Left ventricle myocardium superior (tissue), 1 donor: ENCODE measurements around the gene AHCTF1. TPM values are rescaled to one million over a fixed set of nuclear protein-coding genes. Genes with fewer than 3 reads are reported as not detected.
"Not testable (repeated sequence)": the region's sequence is repeated elsewhere in the genome, so short reads cannot be mapped to it uniquely, and the experiment has no call there.

Source experiments
- ATAC-seq: fragments of 200-7000 bp; cut with Tn5 transposase; one replicate; pipeline ENCODE4 v1.9.1; 2020; ENCODE audit warnings: mild to moderate bottlenecking, moderate library complexity
- DNase-seq: peaks from one replicate; pipeline ENCODE4 v3.0.0-alpha.2; 2020
- intact Hi-C: fragments of 100-400 bp; cut with micrococcal nuclease; formaldehyde crosslinking; loops from one replicate; pipeline ENCODE4 v1.11.0; 2022
- total RNA-seq: library from RNA; stranded (reverse); fragmentation: NEBNext Ultra II Directional; extraction: Animal tissue kit (Norgen Biotek cat#: 25700); gene quantifications from one replicate; pipeline ENCODE4 v1.2.1, GENCODE V29; 2021
- donor health status: DM: no; HTN: yes; CAD: no; lungs with severe emphysema.

AHCTF1 gene
- total RNA-seq, 1 donor from 2014 or later, result 21.9 TPM

DNA sequence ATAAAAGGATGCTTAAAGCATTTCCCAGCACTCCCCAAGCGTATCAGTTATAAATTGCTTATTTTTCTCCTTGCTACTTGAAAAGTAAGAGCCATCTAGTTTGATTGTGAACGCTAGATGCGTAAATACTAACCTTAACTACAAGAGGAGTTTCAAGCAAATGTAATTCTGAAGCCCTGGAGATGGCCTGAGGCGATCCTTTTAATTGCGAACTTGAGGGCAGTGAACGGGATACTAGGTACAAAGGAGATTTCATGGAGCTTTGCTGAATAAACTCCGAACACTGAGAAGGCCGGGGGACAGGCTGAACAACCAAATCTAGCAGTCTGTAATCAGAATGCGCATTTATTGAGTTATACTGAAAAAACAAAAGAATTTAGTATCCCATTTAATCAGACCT, 68.0 kb downstream of the AHCTF1 start:
- intact Hi-C loops, ATAC-seq, DNase-seq: not testable (repeated sequence)

DNA sequence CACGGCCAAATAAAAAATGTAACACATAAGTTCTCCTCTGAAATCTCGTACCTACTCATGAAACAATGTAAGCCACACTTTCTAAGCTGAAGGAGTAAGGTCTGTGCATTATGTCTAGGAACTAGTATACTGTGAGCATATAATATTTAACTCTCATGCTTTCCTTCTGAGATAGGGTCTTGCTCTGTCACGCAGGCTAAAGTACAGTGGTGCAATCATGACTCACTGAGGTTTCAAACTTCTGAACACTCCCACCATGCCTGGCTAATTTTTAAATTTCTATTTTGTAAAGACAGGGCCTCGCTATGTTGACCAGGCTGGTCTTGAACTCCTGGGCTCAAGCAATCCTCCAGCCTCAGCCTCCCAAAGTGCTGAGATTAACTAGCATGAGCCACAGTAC, 71.3 kb downstream of the AHCTF1 start:
- ATAC-seq, result no peak
- intact Hi-C loops, result no loop called here

DNA sequence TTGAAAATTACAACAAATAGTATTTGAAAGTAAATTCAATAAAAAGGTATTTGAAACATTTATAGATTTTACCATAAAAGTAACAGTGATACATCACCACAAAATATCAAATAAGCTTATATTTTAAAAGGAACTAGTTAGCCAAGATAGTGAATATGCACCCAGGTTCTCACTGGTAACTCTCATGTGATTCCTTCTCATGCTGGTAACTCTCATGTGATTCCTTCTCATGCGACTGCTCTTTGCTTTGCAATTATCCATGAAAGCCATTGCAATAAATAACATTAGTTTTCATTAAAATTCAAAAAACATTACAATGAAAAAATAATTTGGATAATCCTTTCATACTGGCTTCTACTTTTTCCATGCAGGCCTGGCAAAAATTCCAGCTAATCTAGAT, 75.4 kb downstream of the AHCTF1 start:
- intact Hi-C loops, result no loop called here
- ATAC-seq (no peak), DNase-seq (no peak)

More for the DNA sequence above, 71.3 kb downstream of the AHCTF1 start:
- DNase-seq, result no peak

DNA sequence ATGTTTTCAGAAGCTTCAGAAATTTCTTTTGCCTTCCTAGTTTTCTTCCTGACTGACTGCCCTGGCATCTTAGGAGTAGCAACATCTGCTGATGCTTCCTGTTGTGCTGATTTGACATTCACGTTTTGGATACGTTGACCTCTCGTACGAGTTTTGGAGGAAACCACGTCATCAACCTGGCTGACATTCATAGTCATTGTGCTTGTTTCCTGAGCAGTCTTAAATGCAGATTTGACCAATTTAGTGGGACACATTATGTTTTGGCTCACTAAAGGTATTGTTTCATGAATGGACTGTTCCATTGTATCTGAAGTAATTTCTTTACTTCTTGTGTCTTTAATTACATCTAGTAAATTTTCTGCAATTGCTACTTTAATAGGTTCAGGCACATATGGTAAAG, 81.1 kb downstream of the AHCTF1 start:
- intact Hi-C loops, DNase-seq: not testable (repeated sequence)
- peak; percentile 31 for ATAC-seq

DNA sequence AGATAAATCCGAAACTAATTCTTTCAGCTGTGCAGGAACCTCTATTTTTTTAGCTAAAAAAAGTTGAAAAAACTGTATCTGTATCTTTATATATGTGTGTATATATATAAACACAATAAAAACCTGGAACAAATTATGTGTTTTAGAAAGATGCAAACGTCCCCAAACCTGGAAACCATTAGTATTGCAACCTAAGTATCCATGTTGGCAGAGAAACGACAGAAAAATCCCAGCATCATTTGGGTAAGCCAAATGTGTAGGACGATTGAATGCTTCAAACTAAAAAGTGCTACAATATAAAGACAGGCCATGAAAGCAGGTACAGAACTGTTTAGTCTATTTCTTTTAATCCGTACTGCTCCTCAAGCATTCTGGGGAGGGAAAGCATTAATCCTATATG, 87.9 kb downstream of the AHCTF1 start:
- intact Hi-C loops, result no loop called here
- ATAC-seq, result no peak
- DNase-seq, result no peak

DNA sequence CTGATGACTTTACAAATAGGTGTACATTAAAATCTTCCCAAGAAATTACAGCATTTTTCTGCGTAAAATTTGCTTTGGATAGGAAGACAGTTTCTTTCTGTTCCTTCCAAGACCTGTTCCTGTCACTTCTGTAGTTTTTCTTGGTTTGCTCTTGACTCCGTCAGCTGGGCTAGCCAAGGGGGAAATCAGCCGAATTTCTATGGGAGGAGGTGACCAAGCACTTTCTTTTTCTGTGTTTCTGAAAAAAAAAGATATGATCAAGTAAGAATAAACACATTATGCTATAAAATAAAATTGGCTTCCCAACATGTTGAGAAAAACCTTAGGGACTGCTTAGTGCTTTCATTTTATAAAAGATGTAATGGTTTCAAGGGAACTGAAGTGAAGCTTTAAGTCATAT, 91.0 kb downstream of the AHCTF1 start:
- intact Hi-C loops, ATAC-seq, DNase-seq: not testable (repeated sequence)

DNA sequence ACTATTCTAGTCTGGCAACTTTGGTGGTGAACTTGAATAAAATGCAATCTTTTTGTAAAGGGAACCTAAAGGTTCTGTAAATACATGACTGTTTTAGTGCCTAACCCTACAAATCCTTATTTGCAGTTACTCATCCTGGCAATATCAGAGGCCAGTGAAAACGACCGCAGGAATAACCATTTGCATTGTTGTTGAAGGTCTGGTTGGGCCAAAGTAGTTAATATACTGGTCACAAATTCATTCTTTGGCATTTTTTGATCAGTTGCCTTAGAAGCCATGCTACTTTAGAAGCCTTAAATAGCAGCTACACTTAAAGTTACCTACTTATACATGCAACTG, 93.7 kb downstream of the AHCTF1 start:
- ATAC-seq (no peak), DNase-seq (no peak)
- intact Hi-C loops, result no loop called here

DNA sequence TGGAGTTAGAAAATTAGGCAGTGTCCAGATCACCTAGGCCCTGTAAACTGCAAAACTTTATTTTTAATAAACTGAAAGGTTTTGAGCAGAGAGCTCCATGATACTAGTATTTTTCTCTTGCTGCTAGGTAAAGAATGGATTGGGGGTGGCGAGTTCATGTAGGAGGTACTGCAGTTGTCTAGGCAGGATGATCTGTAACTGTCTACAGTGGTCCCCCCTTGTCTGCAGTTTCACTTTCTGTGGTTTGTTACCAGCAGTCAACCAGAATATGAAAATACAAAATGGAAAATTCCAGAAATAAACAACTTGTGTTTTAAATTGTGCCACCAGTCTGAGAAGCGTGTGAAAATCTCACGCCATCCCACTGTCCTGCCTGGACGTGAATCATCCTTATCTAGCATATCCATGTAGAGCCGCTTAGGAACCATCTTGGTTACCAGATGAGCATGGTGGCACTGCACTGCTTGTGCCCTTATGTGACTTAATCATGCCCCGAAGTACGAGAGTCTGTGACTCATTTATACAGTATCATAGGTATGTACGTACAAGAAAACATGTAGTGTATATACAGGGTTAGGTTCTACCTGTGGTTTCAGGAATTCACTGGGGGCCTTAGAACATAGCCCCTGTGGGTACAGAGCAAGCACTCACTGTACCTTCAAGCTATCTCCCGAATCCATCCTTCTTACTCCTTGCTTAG, 94.2 kb downstream of the AHCTF1 start:
- peak; percentile 29 for ATAC-seq
- intact Hi-C loops, result no loop called here
- no peak for DNase-seq

DNA sequence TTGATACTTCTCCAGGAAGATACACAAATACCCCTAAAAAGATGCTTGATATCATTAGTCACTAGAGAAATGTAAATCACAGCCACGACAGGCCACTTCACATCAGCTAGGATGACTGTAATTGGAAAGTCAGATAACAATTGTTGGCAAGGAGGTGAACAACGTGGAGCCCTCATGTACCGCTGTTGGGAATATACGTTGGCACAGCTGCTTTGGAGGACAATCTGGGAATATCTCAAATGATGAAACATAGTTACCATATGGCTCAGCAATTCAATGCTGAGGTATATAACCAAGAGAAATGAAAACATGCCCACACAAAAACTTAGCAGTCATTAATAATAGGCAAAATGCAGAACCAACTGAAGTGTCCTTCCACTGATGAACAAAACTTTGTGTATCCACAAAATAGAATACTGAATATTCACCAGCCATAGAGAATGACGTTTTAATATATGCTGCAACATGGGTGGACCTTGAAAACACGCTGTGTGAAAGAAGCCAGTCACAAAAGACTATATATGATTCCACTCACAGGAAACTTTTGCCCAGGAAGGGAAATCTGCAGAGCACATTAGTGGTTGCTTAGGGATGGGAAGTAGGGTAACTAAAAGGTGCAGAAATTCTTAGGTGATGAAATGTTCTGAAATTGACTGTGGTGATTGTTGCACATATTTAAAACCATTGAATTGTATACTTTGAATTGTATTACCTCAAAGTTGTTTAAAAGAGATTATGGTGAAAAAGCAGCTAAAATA, 95.4 kb downstream of the AHCTF1 start:
- intact Hi-C loops, result no loop called here
- peak; percentile 19 for ATAC-seq
- no peak for DNase-seq

DNA sequence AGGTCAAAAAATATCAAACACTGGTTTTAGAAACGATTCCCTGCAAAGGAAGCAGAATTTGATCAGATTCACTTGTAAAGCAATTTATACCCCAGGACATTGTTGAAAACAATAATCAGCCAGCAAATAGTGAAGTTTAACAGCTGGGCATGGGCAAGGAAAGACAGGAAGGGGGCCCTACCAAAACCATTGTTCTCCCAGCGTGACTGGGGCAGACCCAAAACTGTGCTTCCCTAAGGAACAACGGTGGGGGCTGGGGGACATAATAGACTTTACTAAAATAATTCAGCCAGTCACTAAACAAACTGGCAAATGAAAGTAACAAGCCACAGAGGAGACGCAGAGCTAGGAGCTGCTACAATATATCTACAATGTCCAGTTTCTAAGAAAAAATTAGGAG, 100.2 kb downstream of the AHCTF1 start:
- intact Hi-C loops, result no loop called here
- DNase-seq (no peak), ATAC-seq (no peak)

DNA sequence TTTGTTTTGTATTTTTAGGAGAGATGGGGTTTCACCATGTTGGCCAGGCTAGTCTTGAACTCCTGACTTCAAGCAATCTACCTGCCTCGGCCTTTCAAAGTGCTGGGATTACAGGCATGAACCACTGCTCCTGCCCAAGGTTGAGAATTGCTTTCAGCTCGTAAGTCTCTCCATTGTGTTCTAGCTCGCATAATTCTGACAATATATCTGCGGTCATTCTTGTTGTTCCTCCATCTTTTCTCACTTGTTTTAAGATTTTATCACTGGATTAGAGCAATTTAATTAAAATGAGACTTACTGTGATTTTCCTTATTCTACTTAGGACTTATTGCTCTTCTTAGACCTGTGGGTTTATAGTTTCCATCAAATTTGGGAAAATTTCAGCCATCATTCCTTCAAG, 102.9 kb downstream of the AHCTF1 start:
- no peak for ATAC-seq
- no peak for DNase-seq
- intact Hi-C loops, result no loop called here

DNA sequence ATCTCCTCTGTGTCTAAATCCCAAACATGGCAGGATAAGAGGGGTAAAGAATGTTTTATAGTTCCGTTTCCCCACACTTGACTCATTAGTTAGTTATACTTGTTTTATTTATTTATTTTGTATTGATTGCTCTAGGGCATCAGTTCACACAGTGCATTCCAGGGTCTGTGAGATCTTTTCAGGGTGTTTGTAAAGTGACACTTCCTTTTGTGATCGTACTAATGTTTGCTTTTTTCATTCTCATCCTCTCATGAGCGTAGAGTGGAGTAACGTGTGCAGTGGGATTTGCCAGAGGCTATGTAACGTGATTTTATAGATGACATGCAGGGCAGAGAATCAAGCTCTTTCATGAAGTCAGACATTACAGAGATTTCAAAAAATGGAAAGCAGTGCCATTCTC, 104.4 kb downstream of the AHCTF1 start:
- ATAC-seq (no peak), DNase-seq (no peak)
- intact Hi-C loops, result no loop called here

DNA sequence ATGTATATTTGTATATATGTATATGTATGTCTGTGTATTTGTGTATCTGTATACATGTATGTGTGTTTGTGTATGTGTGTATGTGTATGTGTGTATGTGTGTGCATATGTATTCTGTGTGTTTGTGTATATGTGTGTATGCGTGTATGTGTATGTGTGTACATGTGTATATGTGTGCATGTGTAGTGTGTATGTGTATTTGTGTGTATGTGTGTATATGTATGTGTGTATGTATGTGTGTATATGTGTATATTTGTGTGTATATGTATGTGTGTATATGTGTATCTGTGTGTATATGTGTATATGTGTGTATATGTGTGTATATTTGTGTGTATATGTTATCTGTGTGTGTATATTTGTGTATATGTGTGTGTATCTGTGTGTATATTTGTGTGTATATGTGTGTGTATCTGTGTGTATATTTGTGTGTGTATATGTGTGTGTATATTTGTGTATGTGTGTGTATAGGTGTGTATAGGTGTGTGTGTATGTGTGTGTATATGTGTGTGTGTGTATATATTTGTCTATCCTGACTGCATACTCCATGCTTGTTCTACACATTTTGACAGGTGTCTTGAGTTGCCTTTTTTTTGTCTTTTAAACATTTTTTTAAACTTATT, 106.1 kb downstream of the AHCTF1 start:
- no peak for DNase-seq
- no peak for ATAC-seq
- intact Hi-C loops, result no loop called here

DNA sequence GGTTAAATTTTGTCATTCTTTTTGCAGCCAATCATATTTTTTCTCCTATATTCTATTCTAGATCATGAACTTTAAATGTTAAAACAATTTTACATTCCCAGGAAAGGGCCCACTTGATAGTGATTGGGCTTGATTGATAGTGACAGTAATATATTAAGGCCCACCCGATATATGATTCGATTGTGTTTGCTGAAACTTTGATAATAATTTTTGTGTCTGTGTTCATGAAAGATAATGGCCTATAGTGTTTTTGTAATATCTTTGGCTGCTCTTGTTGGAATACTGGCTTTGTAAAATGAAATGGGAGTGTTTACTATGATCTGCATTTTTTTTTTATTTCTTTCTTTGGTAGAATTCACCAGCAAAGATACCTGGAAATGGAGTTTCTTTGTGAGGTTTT, 107.2 kb downstream of the AHCTF1 start:
- intact Hi-C loops, result no loop called here
- no peak for DNase-seq
- ATAC-seq, result no peak

DNA sequence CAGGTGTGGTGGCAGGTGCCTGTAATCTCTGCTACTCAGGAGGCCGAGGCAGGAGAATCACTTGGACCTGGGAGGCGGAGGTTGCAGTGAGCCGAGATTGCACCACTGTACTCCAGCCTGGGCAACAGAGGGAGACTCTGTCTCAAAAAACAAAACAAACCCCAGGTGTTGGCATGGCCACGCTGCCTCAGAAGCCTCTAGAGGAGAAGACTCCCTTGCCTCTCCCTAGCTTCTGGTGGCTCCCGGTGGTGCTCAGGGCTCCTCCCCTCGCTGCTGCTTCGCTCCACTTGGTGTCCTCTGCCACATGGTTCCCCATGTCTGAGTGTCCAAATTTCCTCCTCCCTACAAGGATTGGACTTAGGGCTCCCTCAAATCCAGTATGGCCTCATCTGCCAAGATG, 109.6 kb downstream of the AHCTF1 start:
- intact Hi-C loops, ATAC-seq, DNase-seq: not testable (repeated sequence)

DNA sequence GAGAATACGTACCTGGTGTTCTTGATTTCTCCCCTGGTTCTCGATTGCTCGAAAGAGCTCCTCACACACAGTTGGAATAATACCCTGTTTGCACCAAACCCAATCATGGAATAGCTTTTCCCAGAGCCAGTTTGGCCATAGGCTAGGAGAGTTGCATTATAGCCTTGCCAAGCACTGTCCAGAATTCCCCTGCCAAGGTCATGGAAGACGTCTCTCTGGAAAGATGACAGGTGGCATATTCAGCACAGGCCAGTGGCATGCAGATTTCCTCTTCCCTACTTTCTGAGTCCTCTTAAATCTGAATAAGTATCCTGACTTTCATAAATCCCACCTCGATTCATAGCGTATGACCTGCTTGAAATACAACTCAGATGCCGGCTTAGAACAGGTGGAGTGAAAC, 111.1 kb downstream of the AHCTF1 start:
- intact Hi-C loops, result no loop called here
- DNase-seq, result no peak
- ATAC-seq, result peak; percentile 90

DNA sequence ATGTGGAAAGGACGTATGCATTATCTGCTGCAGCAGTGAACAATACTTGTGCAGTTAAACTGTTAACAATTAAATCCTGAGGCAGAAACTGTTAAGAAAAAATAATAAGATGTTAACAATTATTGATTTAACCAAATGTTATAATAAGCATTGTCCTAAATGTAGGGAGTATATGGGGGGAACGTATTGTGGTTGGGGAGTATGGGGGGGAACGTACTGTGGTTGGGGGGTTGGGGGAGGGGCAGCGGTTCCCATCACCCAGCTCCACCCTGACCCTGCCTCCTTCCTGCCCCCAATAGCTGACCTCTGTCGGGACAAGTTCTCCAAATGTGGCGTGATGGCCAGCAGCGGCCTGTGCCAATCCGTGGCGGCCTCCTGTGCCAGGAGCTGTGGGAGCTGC, 114.0 kb downstream of the AHCTF1 start:
- DNase-seq, ATAC-seq, intact Hi-C loops: not testable (repeated sequence)

DNA sequence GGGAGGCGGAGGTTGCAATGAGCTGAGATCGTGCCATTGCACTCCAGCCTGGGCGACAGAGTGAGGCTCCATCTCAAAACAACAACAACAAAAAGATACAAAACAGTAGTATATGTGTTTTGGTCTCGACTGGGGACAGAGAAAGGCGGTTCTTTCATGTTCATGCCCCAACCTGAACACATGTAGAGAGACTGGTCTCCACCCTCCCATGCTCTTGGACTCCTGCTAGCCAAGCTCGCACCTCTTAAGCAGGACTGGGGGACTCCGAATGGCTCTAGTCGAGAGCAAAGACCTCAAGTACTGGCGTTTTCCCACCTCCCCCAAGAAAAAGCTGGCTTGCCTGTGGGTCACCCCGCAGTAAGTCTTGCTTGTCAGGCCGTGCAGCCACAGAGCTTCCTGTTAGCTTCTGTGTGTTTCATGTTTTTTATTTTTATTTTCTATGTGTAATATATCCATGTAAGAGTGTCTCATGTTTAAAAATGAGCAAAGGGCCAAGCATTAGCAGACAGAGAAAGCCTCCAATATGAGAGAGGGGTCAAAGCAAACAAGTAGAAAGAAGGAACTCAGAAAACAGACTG, 116.0 kb downstream of the AHCTF1 start:
- ATAC-seq, result no peak
- intact Hi-C loops, result no loop called here

DNA sequence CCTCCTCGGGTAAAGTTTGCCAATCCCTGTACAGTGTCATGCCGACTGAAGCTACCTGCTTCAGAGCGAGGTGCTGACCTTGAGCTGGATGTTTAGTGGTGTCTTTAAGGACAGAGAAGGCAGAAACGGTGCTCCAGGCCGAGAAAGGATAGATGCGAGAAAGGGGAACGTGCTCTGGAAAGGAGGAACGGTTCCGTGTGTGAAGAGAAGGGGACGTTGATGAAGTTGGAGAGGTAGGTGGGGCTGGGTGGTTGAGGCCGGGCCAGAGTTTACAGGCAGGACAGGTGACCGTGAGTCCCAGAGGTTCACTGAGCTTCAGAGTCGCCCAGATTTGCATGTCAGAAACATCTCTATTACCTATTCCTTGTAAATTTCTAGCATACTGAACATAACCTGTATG, 116.9 kb downstream of the AHCTF1 start:
- no peak for ATAC-seq
- intact Hi-C loops, result no loop called here
- DNase-seq, result no peak

More for the DNA sequence above, 116.0 kb downstream of the AHCTF1 start:
- DNase-seq, result no peak

DNA sequence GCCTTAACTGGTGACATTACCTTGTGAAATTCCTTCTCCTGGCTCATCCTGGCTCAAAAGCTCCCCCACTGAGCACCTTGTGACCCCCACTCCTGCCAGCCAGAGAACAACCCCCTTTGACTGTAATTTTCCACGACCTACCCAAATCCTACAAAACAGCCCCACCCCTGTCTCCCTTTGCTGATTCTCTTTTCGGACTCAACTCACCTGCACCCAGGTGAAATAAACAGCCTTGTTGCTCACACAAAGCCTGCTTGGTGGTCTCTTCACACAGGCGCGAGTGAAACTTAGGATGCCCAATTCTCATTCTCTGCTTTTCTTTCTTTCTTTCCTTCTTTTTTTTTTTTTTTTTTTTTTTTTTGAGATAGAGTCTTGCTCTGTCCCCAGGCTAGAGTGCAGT, 118.4 kb downstream of the AHCTF1 start:
- ATAC-seq, DNase-seq, intact Hi-C loops: not testable (repeated sequence)
